Measurements from ENCODE around the gene VCAM1. TPM values are rescaled to one million over a fixed set of nuclear protein-coding genes. Genes with fewer than 3 reads are reported as not detected.
A peak's percentile ranks its signal among the peaks of the same experiment; 100 is the strongest.

The VCAM1 gene
- total and polyA plus RNA-seq, 9 of the 15 experiments (the other 6 are each of a cell fraction or from before 2014, with no cell fraction given) = 0.04 to 0.13 TPM; not detected in 7

DNA sequence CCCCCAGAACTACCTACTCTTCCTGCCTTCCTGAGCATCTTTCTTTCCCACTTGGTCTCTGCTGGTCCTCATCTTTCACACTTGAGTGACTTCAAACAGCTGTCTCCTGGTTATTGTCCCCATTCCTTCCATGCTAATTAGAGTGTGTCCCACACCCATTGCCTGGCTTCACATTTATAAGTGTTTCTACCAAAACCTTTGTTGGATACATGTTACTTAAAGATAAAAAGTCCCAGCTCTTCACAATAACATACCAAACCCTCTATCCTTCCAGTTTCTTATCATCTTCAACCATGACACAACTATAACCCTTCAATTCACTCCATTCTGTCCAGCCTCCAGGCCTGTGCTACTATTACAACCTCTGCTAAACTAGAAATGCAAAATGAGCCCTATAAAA lies 41.0 kb downstream of the VCAM1 start (continued):
- TF ChIP-seq SP2 (IDR thresholded peaks at IDR 0.05; ENCODE audit: extremely low read depth, low read depth, low read length, poor library complexity, severe bottlenecking) (no peak), CBX2 (IDR thresholded peaks at IDR 0.05; ENCODE audit: insufficient read depth, low read length, poor library complexity, severe bottlenecking) (no peak), SUPT5H (IDR thresholded peaks at IDR 0.05) (no peak), GABPB2 (CRISPR knock-in tag; conservative IDR thresholded peaks at IDR 0.05) (no peak), FOXM1 (IDR thresholded peaks at IDR 0.05; ENCODE audit: low read depth) (no peak), FOXM1 (CRISPR knock-in tag; IDR thresholded peaks at IDR 0.05; ENCODE audit: low read depth) (no peak), NBN (IDR thresholded peaks at IDR 0.05; ENCODE audit: low read depth) (no peak), EP300 (IDR thresholded peaks at IDR 0.05; ENCODE audit: low read length) (peak; percentile 36; the same call in 1 of the 2 replicates), ZNF3 (CRISPR knock-in tag; IDR thresholded peaks at IDR 0.05) (no peak), ZNF445 (CRISPR knock-in tag; IDR thresholded peaks at IDR 0.05; ENCODE audit: low read depth) (0 out of 2 replicates have a peak, but pooled peaks have one; percentile 35), E2F4 (CRISPR knock-in tag; IDR thresholded peaks at IDR 0.05; ENCODE audit: low read depth) (no peak), ZNF699 (CRISPR knock-in tag; IDR thresholded peaks at IDR 0.05; ENCODE audit: insufficient replicate concordance) (no peak), NR2F6 (CRISPR knock-in tag; IDR thresholded peaks at IDR 0.05) (no peak), E2F6 (IDR thresholded peaks at IDR 0.05; ENCODE audit: borderline replicate concordance in 1 of 2, extremely low read depth in 1 of 2, insufficient read depth in 1 of 2, insufficient read length in 1 of 2, low read depth in 1 of 2, low read length in 1 of 2, poor library complexity in 1 of 2, severe bottlenecking in 1 of 2) (no peak), TCF3 (CRISPR knock-in tag; IDR thresholded peaks at IDR 0.05) (peak; percentile 74), MXI1 (IDR thresholded peaks at IDR 0.05; ENCODE audit: low read depth, low read length) (no peak), CBFB (CRISPR knock-in tag; IDR thresholded peaks at IDR 0.05) (no peak), SOX6 (IDR thresholded peaks at IDR 0.05) (peak; percentile 75), EHMT2 (IDR thresholded peaks at IDR 0.05) (peak; percentile 62; the same call in 1 of the 2 replicates), EWSR1 (IDR thresholded peaks at IDR 0.05; ENCODE audit: borderline replicate concordance, low read depth, partially characterized antibody) (no peak), POLR2A (conservative IDR thresholded peaks at IDR 0.05) (no peak), ARID1B (IDR thresholded peaks at IDR 0.05) (peak; percentile 81), CBFA2T2 (conservative IDR thresholded peaks at IDR 0.05) (peak; percentile 56; the same call in 1 of the 2 replicates), SIRT6 (IDR thresholded peaks at IDR 0.05; ENCODE audit: low read depth, low read length) (no peak), ZNF224 (CRISPR knock-in tag; IDR thresholded peaks at IDR 0.05) (no peak)
- TF ChIP-seq, protein P1, sequence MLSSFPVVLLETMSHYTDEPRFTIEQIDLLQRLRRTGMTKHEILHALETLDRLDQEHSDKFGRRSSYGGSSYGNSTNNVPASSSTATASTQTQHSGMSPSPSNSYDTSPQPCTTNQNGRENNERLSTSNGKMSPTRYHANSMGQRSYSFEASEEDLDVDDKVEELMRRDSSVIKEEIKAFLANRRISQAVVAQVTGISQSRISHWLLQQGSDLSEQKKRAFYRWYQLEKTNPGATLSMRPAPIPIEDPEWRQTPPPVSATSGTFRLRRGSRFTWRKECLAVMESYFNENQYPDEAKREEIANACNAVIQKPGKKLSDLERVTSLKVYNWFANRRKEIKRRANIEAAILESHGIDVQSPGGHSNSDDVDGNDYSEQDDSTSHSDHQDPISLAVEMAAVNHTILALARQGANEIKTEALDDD (IDR thresholded peaks at IDR 0.05) = no peak
- TF ChIP-seq, protein P2, sequence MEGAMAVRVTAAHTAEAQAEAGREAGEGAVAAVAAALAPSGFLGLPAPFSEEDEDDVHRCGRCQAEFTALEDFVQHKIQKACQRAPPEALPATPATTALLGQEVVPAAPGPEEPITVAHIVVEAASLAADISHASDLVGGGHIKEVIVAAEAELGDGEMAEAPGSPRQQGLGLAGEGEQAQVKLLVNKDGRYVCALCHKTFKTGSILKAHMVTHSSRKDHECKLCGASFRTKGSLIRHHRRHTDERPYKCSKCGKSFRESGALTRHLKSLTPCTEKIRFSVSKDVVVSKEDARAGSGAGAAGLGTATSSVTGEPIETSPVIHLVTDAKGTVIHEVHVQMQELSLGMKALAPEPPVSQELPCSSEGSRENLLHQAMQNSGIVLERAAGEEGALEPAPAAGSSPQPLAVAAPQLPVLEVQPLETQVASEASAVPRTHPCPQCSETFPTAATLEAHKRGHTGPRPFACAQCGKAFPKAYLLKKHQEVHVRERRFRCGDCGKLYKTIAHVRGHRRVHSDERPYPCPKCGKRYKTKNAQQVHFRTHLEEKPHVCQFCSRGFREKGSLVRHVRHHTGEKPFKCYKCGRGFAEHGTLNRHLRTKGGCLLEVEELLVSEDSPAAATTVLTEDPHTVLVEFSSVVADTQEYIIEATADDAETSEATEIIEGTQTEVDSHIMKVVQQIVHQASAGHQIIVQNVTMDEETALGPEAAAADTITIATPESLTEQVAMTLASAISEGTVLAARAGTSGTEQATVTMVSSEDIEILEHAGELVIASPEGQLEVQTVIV (CRISPR knock-in tag; IDR thresholded peaks at IDR 0.05; ENCODE audit: borderline replicate concordance) = no peak

All from K562 (cell line).